Measurements from ENCODE around the gene VPS51. TPM values are rescaled to one million over a fixed set of nuclear protein-coding genes. Genes with fewer than 3 reads are reported as not detected.

Gene VPS51
- polyA plus RNA-seq, 1 donor (not counting 4 experiments of a cell fraction or from before 2014, with no cell fraction given) = 43.1 TPM

DNA sequence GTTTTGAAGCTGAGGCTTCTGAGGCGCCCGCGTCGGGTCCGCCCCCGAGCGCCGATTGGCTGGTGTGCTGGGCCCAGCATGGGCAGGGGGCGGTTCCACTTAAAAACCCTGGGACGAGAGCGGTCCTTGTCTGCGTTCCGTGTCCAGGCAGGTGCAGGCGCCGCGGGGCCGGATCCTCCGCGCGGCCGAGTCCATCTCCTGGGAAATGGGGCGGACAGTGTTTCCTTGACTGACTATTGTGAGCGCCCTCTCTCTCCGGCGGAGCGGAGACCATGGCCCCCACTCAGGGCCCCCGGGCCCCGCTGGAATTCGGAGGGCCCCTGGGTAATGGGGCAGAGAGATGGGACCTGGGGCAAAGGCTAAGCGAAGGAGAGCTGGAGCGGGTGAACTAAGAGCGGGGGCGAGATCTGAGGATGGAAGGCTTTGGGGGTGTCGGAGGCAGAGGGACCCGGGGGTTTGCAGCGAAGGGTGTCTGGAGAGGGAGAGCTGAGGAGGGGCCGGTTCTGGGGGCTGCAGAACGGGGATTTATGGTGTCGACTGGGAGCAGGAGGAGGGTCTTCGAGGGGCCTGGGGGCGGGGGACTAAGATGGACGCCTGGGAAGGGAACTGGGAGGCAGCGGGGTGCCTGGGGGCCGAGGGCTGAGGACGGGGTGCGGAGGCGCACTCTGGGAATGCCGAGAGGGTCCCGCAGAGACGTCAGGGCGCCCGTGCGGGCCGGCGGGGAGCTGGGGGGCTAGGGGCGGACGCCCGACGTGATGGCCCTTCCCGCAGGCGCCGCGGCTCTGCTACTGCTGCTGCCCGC is 15.9 kb downstream of the VPS51 start, which contains the start of gene TM7SF2:
TSS of gene TM7SF2 (plus strand) at position 129 of the 802 bp plus-strand sequence. CDS start at position 273, 144 bp downstream.
- dilution Hi-C loops (cut with MboI; ENCODE audit: extremely low pct_ligation_motif_present, low sequenced_read_pairs) = no loop called here
- DNase-seq (ENCODE audit: low read depth, low spot score) (no peak), FAIRE-seq (no peak)
- Histone ChIP-seq H3K9me3 (ENCODE audit: control insufficient read depth, low read depth, low read length) (no peaks in the 10 kb centered on the region), H3K36me3 (ENCODE audit: control insufficient read depth in 2 of 2, extremely low read depth in 1 of 2, insufficient read depth in 2 of 2, low read length in 2 of 2) (peaks cover 10 to 12% of the 10 kb centered on the region in 2 experiments), H3K79me2 (ENCODE audit: control insufficient read depth, insufficient read depth, low read length) (peaks cover 18% of the 10 kb centered on the region), H3K27me3 (ENCODE audit: control insufficient read depth, extremely low read depth, insufficient read depth, low read length) (no peaks in the 10 kb centered on the region), H3K4me3 (ENCODE audit: control insufficient read depth in 2 of 3, extremely low read depth in 1 of 3, insufficient read depth in 2 of 3, low read depth in 1 of 3, low read length in 3 of 3) (peak within 1 kb of the TSS; percentile 46 to 81 (median 68)), H4K20me1 (ENCODE audit: control insufficient read depth, extremely low read depth, insufficient read depth, low read length) (no peaks in the 10 kb centered on the region), H3K9me1 (ENCODE audit: control insufficient read depth, extremely low read depth, insufficient read depth, low read length) (peaks cover 2% of the 10 kb centered on the region), H3K27ac (ENCODE audit: control insufficient read depth, insufficient read depth, low read length) (no peak within 1 kb of the TSS), H2AFZ (ENCODE audit: control insufficient read depth, low read length) (peak within 1 kb of the TSS; percentile 6), H3K9ac (ENCODE audit: control insufficient read depth, extremely low read depth, insufficient read depth, low read length) (peak within 1 kb of the TSS; percentile 67), H3K4me2 (ENCODE audit: control insufficient read depth, extremely low read depth, insufficient read depth, low read depth, low read length) (peak within 1 kb of the TSS; percentile 91), H3K4me1 (ENCODE audit: control insufficient read depth, extremely low read depth, insufficient read depth, low read length) (peaks cover 32% of the 10 kb centered on the region)
- no peak for TF ChIP-seq EZH2 (IDR thresholded peaks at IDR 0.05; ENCODE audit: low read length)
- TF ChIP-seq, protein P1, sequence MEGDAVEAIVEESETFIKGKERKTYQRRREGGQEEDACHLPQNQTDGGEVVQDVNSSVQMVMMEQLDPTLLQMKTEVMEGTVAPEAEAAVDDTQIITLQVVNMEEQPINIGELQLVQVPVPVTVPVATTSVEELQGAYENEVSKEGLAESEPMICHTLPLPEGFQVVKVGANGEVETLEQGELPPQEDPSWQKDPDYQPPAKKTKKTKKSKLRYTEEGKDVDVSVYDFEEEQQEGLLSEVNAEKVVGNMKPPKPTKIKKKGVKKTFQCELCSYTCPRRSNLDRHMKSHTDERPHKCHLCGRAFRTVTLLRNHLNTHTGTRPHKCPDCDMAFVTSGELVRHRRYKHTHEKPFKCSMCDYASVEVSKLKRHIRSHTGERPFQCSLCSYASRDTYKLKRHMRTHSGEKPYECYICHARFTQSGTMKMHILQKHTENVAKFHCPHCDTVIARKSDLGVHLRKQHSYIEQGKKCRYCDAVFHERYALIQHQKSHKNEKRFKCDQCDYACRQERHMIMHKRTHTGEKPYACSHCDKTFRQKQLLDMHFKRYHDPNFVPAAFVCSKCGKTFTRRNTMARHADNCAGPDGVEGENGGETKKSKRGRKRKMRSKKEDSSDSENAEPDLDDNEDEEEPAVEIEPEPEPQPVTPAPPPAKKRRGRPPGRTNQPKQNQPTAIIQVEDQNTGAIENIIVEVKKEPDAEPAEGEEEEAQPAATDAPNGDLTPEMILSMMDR (optimal IDR thresholded peaks at IDR 0.05 in 1 of 3, IDR thresholded peaks at IDR 0.05 in 1 of 3, conservative IDR thresholded peaks at IDR 0.05 in 1 of 3; ENCODE audit: extremely low read depth in 1 of 3, insufficient read depth in 2 of 3, low read length in 3 of 3) = no peak

DNA sequence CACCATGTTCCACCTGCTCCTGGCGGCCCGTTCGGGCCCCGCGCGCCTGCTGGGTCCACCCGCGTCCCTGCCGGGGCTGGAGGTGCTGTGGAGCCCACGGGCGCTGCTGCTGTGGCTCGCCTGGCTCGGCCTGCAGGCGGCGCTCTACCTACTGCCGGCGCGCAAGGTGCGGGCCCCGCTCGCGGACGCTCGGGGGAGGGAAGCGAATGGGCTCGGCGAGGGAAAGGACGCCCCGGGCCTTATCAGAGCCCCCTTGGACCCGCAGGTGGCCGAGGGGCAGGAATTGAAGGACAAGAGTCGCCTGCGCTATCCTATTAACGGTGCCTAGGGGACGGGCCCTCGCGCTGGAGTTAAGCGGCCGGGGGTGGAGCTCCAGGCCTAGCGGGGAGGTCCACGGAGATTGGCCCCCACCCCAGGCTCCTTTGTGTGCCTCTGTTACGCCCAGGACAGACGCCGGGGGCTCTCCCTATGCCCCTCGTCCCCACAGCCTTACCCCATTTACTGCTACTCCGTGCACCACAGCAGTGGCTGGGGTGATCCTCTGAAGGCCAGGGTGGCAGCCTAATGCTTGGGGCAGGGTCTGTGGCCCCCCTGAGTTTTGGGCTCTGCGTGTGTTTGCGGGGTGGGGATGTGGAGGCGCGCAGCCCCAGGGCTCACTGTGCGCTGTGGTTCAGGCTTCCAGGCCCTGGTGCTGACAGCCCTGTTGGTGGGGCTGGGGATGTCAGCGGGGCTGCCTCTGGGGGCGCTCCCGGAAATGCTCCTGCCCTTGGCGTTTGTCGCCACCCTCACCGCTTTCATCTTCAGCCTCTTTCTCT is 16.7 kb downstream of the VPS51 start:
- Histone ChIP-seq H3K27ac (ENCODE audit: control insufficient read depth, insufficient read depth, low read length) (no peak overlapping the region), H3K4me1 (ENCODE audit: control insufficient read depth, extremely low read depth, insufficient read depth, low read length) (peaks cover 32% of the 10 kb centered on the region)
- FAIRE-seq = no peak

More for the DNA sequence above, 16.7 kb downstream of the VPS51 start:
- no peaks in the 10 kb centered on the region for H3K9me3 ChIP-seq (ENCODE audit: control insufficient read depth, low read depth, low read length)
- H2AFZ ChIP-seq (ENCODE audit: control insufficient read depth, low read length) = peak overlapping the region; percentile 6
- DNase-seq (ENCODE audit: low read depth, low spot score) = no peak
- peak overlapping the region; percentile 67 for H3K9ac ChIP-seq (ENCODE audit: control insufficient read depth, extremely low read depth, insufficient read depth, low read length)
- H3K79me2 ChIP-seq (ENCODE audit: control insufficient read depth, insufficient read depth, low read length) = peaks cover 18% of the 10 kb centered on the region
- no peaks in the 10 kb centered on the region for H3K27me3 ChIP-seq (ENCODE audit: control insufficient read depth, extremely low read depth, insufficient read depth, low read length)
- dilution Hi-C loops (cut with MboI; ENCODE audit: extremely low pct_ligation_motif_present, low sequenced_read_pairs) = no loop called here
- peak overlapping the region; percentile 91 for H3K4me2 ChIP-seq (ENCODE audit: control insufficient read depth, extremely low read depth, insufficient read depth, low read depth, low read length)
- peaks cover 10% of the 10 kb centered on the region in 2 experiments for H3K36me3 ChIP-seq (ENCODE audit: control insufficient read depth in 2 of 2, extremely low read depth in 1 of 2, insufficient read depth in 2 of 2, low read length in 2 of 2)
- H3K9me1 ChIP-seq (ENCODE audit: control insufficient read depth, extremely low read depth, insufficient read depth, low read length) = peaks cover 2% of the 10 kb centered on the region
- no peak for TF ChIP-seq EZH2 (IDR thresholded peaks at IDR 0.05; ENCODE audit: low read length)
- TF ChIP-seq, protein P1 (optimal IDR thresholded peaks at IDR 0.05 in 1 of 3, IDR thresholded peaks at IDR 0.05 in 1 of 3, conservative IDR thresholded peaks at IDR 0.05 in 1 of 3; ENCODE audit: extremely low read depth in 1 of 3, insufficient read depth in 2 of 3, low read length in 3 of 3) = peak; percentile 68 to 85 (median 85)
- H3K4me3 ChIP-seq (ENCODE audit: control insufficient read depth in 2 of 3, extremely low read depth in 1 of 3, insufficient read depth in 2 of 3, low read depth in 1 of 3, low read length in 3 of 3) = peak overlapping the region; percentile 46 to 81 (median 68)
- no peaks in the 10 kb centered on the region for H4K20me1 ChIP-seq (ENCODE audit: control insufficient read depth, extremely low read depth, insufficient read depth, low read length)
